Measurements from ENCODE around the gene CREB3L1.

The CREB3L1 gene

GRCh38 chr11:46272816-46273427 is 4.5 kb upstream of the CREB3L1 start:
- DNase-seq (ENCODE audit: low read depth) = no peak

- DNase-seq (ENCODE audit: low read depth) = no peak
Observed at GRCh38 chr11:46273511-46274205, 3.8 kb upstream of the CREB3L1 start.

DNA sequence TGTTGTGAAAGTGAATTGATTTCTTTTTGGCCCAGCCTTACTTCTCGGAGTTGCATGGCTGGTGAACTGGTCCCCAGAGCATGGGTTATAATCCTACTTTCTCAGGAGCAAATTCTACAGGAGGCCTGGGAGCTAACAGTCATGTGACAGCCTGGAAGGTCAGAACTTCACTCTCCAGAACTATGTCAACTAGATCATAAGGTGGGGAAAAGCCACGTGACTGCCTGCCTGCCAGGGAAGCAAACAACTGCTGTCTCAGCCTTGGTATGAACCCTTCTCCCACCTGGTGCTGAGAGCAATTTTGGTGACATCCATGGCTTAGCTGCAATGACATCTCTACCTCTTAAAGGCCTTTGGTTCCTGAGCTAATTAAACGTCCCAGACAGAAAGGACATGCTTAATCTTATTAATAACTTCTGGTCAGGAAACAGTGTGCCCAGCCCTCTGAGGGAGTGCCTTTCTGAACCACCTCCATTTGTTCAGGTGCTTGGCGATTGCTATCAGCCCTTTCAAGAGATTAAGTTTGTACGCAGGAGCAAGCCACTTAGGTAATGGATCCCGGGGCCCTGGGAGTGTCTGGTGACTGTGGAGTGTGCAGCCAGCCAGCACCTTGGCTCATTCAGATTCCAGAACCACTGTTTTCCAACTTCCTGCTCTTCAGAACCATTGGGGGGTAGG is 1.4 kb upstream of the CREB3L1 start:
- no peak for DNase-seq (ENCODE audit: low read depth)

DNA sequence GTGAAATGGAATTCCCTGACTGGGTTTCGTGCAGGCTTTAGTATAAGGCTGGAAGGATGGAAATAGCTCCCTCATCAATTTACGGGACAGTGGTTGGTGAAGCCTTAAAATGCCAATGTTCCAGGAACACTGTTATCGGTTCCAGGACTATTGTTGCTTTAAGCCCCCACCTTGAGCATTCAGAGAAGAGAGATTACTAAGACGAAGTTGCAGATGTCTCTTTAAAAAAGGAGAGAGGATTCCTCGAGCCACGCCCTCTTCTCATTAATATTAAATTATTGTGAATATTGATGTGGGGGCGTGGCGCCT is 195 bp upstream of the CREB3L1 start:
- no peak for DNase-seq (ENCODE audit: low read depth)

- DNase-seq (ENCODE audit: low read depth) = no peak
Observed at GRCh38 chr11:46278387-46279125, 1.1 kb downstream of the CREB3L1 start.

- no peak for DNase-seq (ENCODE audit: low read depth)
Observed at GRCh38 chr11:46279126-46280099, 2.0 kb downstream of the CREB3L1 start.

- DNase-seq (ENCODE audit: low read depth) = no peak
Observed at GRCh38 chr11:46280706-46281105, 3.2 kb downstream of the CREB3L1 start.

DNA sequence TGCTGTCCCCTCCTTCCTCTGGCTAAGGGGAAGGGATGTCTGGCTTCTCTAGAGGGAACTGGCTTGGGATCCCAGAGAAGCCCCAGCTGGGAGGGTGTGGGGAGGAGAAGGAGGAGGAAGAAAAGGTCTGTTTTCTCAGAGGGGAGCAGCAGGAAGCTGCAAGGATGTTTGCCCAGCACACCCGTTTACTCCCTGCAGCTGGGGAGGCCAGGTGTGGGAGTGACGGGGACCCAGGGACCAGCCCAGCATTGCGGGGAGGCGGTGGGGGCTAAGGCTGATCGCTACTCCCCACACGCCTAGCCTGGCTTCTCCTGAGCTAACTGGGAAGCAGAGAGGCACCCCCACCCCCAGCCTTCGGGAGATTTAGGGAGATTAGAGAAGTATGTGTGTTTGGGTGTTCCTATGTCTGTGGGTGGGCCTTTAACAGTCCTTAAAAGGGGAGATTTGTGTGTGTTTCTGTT is 3.9 kb downstream of the CREB3L1 start:
- no peak for DNase-seq (ENCODE audit: low read depth)

- no peak for DNase-seq (ENCODE audit: low read depth)
Observed at GRCh38 chr11:46285173-46285572, 7.7 kb downstream of the CREB3L1 start.

GRCh38 chr11:46285594-46286033 is 8.2 kb downstream of the CREB3L1 start:
- DNase-seq (ENCODE audit: low read depth) = peak; percentile 70

DNA sequence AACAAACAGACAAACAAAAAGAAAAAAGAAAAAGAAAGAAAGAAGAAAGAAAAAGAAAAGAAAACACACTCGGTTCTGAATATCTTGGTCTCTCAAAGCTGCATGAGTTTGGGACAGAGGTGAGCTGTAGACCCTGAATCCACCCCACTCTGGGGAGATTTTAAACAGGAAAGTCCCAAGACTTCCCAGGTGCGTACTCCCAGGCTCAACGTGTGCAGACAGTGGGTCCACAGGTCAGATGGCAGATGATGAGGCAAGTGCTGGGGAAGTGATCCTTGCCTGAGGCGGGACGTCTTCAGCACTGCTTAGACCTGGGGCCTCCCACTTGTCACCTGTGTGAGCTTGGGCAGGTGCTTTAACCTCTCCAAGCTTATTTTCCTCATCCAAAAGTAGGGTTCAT is 9.3 kb downstream of the CREB3L1 start:
- DNase-seq (ENCODE audit: low read depth) = no peak

- DNase-seq (ENCODE audit: low read depth) = no peak
Observed at GRCh38 chr11:46288451-46288850, 11.0 kb downstream of the CREB3L1 start.

GRCh38 chr11:46290011-46290410 is 12.5 kb downstream of the CREB3L1 start:
- no peak for DNase-seq (ENCODE audit: low read depth)

DNA sequence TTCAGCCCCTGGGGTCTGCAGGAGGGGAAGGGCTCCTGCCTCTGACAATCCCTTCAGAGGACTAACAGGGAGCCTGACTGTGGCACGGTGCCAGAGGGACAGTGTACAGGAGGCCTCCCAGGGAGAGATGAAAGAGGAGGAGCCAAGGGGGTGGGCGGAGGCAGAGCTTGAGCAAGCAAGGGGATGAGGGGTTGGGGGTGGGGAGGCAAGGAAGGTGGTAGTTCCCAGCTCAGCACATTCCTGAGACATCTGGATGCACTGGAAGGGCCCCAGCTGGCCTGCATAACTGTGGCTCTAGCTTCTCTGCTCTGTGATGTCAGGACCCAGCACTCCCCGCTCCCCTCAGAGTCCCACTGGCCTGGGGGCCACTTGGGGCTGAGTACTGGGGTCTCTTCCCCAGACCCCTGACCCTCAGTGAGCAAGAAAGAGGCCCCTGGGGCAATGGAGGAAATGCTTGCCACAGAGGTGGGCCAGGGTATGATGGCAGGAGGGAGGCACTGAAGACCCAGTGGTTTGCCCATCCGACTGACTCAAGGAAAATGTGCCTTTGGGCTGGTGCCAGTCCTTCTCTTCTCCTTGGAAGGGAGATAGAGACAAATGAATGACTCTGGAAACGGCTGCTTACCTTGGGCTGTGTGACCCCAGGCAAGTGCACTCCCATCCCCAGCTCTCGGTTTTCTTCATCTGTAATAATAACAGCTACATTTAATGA is 13.3 kb downstream of the CREB3L1 start:
- peak; percentile 99 for DNase-seq (ENCODE audit: low read depth)

DNA sequence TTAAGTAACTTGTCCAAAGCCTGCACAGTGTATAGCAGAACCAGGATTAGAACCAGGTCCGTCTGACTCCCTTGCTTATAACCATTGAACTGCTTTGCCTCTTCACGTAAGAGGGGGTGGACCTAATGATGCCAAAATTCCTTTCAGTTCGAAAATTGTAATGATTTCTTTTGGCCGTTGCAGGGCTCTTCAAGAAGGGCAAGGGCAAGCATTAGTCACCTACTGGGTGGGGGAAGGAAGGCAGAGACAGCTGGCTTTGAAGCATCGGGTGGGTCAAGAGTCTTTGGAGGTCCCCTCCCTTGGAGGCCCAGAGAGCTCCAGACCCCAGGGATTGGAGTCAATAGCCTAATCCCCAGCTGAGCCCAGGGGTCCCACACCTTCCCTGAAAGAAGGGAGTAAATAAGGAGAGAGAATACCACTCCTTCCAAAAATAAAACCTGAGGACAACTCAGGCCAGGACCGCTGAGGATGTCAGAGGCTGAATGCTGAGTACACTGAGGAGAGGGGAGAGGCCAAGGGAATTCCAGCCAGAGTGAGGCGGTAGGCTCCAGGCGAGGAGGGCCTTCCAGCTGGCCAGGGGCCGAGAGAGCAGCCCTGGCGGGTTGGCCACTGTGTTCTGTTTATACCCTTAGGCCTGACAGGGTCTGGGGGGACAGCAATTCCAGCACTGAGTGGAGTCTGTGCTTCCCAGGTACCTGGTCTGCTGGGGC is 14.1 kb downstream of the CREB3L1 start:
- peak; percentile 83 for DNase-seq (ENCODE audit: low read depth)

DNA sequence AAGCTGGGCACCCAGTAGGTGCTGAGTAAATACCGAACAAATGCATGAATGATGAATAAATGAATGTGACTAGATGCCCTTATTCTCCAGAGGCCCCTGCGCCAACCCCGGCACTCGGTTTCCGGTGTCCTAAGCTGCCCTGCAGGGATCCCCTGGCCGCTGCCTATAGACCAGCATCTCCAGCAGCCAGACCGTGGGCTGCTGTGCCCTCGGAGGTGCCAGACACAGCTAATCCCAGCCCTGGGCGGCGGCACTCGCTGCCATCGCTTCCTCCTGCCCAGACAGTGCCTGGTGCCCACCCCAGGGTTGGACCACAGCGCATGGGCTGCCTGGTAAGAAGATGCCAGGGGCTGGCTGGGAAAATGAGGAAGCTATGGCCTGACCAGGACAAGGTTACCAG is 15.6 kb downstream of the CREB3L1 start:
- DNase-seq (ENCODE audit: low read depth) = no peak

- no peak for DNase-seq (ENCODE audit: low read depth)
Observed at GRCh38 chr11:46293641-46294103, 16.2 kb downstream of the CREB3L1 start.

DNA sequence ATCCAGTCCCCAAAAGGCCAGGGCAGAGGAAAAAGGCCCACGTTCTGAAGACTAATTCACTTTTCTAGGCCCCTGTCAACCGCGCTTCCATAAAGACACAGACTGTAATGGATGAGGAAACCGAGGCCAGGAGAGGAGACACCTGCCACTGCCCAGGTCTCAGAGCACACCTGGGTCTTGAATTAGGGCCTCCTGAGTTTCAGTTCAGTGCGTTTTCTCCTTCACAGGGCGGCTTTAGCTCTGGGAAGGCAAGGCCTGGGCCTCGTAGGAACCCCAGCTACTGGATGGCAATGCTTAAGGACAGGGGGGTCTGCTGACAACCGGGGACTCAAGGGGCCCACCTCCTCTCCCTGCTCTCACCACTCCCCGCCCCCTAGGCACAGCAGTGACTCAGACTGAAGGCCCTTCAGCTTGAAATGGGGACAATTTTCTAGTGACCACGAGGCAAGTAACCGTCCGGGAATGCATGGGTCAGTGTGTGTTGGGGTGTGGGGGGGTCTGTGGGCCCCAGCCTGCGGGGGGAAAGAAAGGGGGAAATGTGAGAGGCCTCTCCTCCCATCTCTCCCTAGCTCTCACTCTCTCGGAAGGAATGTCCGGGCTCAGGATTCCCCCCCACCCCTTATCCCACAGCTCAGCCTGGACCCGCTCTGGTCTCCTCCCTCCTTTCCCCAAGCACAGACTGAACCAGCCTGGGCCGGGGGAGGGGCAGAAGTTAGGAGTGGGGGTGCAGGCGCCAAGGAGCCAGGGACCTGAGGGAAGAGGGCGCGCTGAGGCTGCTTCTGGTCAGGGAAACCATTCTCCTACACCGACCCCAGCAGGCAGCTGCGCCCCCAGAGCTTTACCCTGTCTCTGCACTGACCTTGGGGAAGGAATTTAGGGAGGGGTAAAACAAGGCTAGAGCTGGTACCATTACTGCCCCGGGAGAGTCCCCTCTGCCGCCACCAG is 17.2 kb downstream of the CREB3L1 start:
- peak; percentile 71 for DNase-seq (ENCODE audit: low read depth)
